GM18505 (cell line): ENCODE results near the gene APEX2.

ENCODE experiments used
- ATAC-seq: cut with Tn5 transposase; IDR thresholded peaks from one replicate; pipeline ENCODE4 v1.9.1; 2021; ENCODE audit not compliant: unreplicated experiment
- POLR2A ChIP-seq: IDR thresholded peaks from 4 replicates; pipeline ENCODE4 v1.6.1; 2011; ENCODE audit warnings: borderline replicate concordance; ENCODE audit not compliant: insufficient read depth, insufficient read length; ENCODE audit errors: extremely low read depth

The APEX2 gene

GRCh38 chrX:54994668-54995351 is 5.4 kb upstream of the APEX2 start:
- no peak for TF ChIP-seq POLR2A
- no peak for ATAC-seq

GRCh38 chrX:54995621-54996020 is 4.5 kb upstream of the APEX2 start:
- no peak for TF ChIP-seq POLR2A
- ATAC-seq: no peak

GRCh38 chrX:55004231-55004630 is 4.1 kb downstream of the APEX2 start:
- TF ChIP-seq POLR2A: no peak
- ATAC-seq: no peak

GRCh38 chrX:55005256-55005655 is 5.1 kb downstream of the APEX2 start:
- no peak for TF ChIP-seq POLR2A
- ATAC-seq: no peak

- TF ChIP-seq POLR2A: no peak
- no peak for ATAC-seq
Observed at GRCh38 chrX:55006827-55007621, 6.9 kb downstream of the APEX2 start.

- TF ChIP-seq POLR2A: no peak
- no peak for ATAC-seq
Observed at GRCh38 chrX:55007656-55008055, 7.5 kb downstream of the APEX2 start.

- TF ChIP-seq POLR2A: no peak
- ATAC-seq: no peak
Observed at GRCh38 chrX:55008571-55009358, 8.6 kb downstream of the APEX2 start.

- TF ChIP-seq POLR2A: no peak
- no peak for ATAC-seq
Observed at GRCh38 chrX:55011294-55011693, 11.1 kb downstream of the APEX2 start.

- ATAC-seq: no peak
- TF ChIP-seq POLR2A: no peak
Observed at GRCh38 chrX:55014897-55015299, 14.7 kb downstream of the APEX2 start.

- ATAC-seq: no peak
- no peak for TF ChIP-seq POLR2A
Observed at GRCh38 chrX:55026143-55026542, 26.0 kb downstream of the APEX2 start.

- TF ChIP-seq POLR2A: no peak
- no peak for ATAC-seq
Observed at GRCh38 chrX:55026840-55027239, 26.7 kb downstream of the APEX2 start.

- TF ChIP-seq POLR2A: no peak
- ATAC-seq: no peak
Observed at GRCh38 chrX:55028040-55028439, 27.9 kb downstream of the APEX2 start.

- TF ChIP-seq POLR2A: no peak
- no peak for ATAC-seq
Observed at GRCh38 chrX:55028611-55029010, 28.4 kb downstream of the APEX2 start.

GRCh38 chrX:55029291-55029690 is 29.1 kb downstream of the APEX2 start:
- no peak for ATAC-seq
- TF ChIP-seq POLR2A: no peak
